GM12891 (cell line): Measurements from ENCODE around the gene UBB.
"Not testable (repeated sequence)": the region's sequence is repeated elsewhere in the genome, so short reads cannot be mapped to it uniquely, and the experiment has no call there.

ENCODE experiments used
- PAX5 ChIP-seq: IDR thresholded peaks from 2 replicates; pipeline ENCODE4 v1.6.1; 2011; ENCODE audit warnings: low read length, moderate library complexity, mild to moderate bottlenecking; ENCODE audit not compliant: insufficient read depth, severe bottlenecking
- POLR2A ChIP-seq: IDR thresholded peaks from 2 replicates; pipeline ENCODE4 v1.6.1; 2011; ENCODE audit warnings: low read depth, low read length, control low read depth
- POLR2AphosphoS5 ChIP-seq: IDR thresholded peaks from 2 replicates; pipeline ENCODE4 v1.6.1; 2011; ENCODE audit warnings: low read depth, low read length, control low read depth
- TAF1 ChIP-seq: IDR thresholded peaks from 2 replicates; pipeline ENCODE4 v1.6.1; 2011; ENCODE audit warnings: low read depth, low read length, control low read depth

GRCh38 chr17:16403847-16404246, 23.0 kb downstream of the UBB start:
- TF ChIP-seq TAF1, POLR2A, PAX5, POLR2AphosphoS5: not testable (repeated sequence)
